Stomach (tissue), 9 donors: ENCODE measurements around the gene FRY. TPM values are rescaled to one million over a fixed set of nuclear protein-coding genes. Genes with fewer than 3 reads are reported as not detected.

ENCODE experiments used
- DNase-seq, 2 donors: peaks; one replicate each; pipeline versions ENCODE4 v3.0.0 to v3.0.0-alpha.2; 2013 to 2019
- H3K27ac ChIP-seq, 5 donors: fragments of 200-600 bp in 4 of 5; sonication (generic) in 4 of 5; one replicate each; pipeline ENCODE4 v1.5.1; 2013 to 2019; ENCODE audit warnings: mild to moderate bottlenecking in 1 of 5, moderate library complexity in 1 of 5
- H3K27me3 ChIP-seq, 3 donors: fragments of 200-600 bp; sonication (generic); one replicate each; pipeline ENCODE4 v1.5.1; 2017 to 2019; ENCODE audit warnings: mixed run types in 1 of 3
- H3K36me3 ChIP-seq, 4 donors: fragments of 200-600 bp; sonication (generic); 1 replicate in 3 of 4; 2 replicates in 1 of 4; pipeline ENCODE4 v1.5.1; 2016 to 2019
- H3K4me1 ChIP-seq, 4 donors: fragments of 200-600 bp; sonication (generic); one replicate each; pipeline ENCODE4 v1.5.1; 2016 to 2019
- H3K4me3 ChIP-seq, 4 donors: fragments of 200-600 bp; sonication (generic) in 3 of 4; one replicate each; pipeline ENCODE4 v1.5.1; 2016 to 2019; ENCODE audit warnings: mild to moderate bottlenecking in 1 of 4
- H3K9me3 ChIP-seq, 4 donors: fragments of 200-600 bp; sonication (generic); one replicate each; pipeline ENCODE4 v1.5.1; 2016 to 2019
- CTCF ChIP-seq, 7 experiments: fragments of 450-650 bp in 4 of 7; fragments of 200-600 bp in 3 of 7; sonication (generic) in 3 of 7; IDR thresholded peaks; one replicate each; pipeline ENCODE4 v1.5.1; 2016 to 2019; ENCODE audit warnings: antibody characterized with exemption in 7 of 7, control low read depth in 2 of 7, mild to moderate bottlenecking in 1 of 7
- EP300 ChIP-seq: sonication (generic); formaldehyde crosslinking; IDR thresholded peaks from one replicate; pipeline ENCODE4 v1.6.1; 2017; ENCODE audit warnings: antibody characterized with exemption
- POLR2A ChIP-seq, 4 donors: fragments of 450-650 bp; IDR thresholded peaks; one replicate each; pipeline ENCODE4 v1.6.1; 2016; ENCODE audit warnings: antibody characterized with exemption in 4 of 4, control low read depth in 2 of 4, mild to moderate bottlenecking in 1 of 4, moderate library complexity in 1 of 4
- POLR2AphosphoS5 ChIP-seq, 3 donors: sonication (generic); formaldehyde crosslinking; IDR thresholded peaks; one replicate each; pipeline ENCODE4 v1.6.1; 2016; ENCODE audit warnings: antibody characterized with exemption in 3 of 3
- WGBS, 5 donors: extraction: QIAGEN DNeasy Blood & Tissue Kit in 3 of 5; methylation state at CpG; one replicate each; pipeline versions ENCODE4 v1.1.5 to v1.1.7; 2013 to 2018; 5-methylcytosine and 5-hydroxymethylcytosine counted together
- intact Hi-C: fragments of 100-400 bp; cut with DNase I; formaldehyde crosslinking; loops from one replicate; pipeline ENCODE4 v1.15.1; 2023; ENCODE audit warnings: low total_unique reads
- polyA plus RNA-seq, 3 donors: library from polyadenylated mRNA; stranded (reverse); fragments of 200-250 nt; gene quantifications; one replicate each; pipeline ENCODE4 v1.2.3, GENCODE V29; 2013
- total RNA-seq, 5 donors: library from RNA; depleted of rRNA; stranded (reverse); fragments of >200 nt; gene quantifications; one replicate each; pipeline versions ENCODE4 v1.1.0 to v1.2.3, GENCODE V29; 2014 to 2016
- donor health status: healthy with polysubstance abuse.
- donor health status: Bipolar disorder and iron deficiency.
- donor health status: healthy.

Gene FRY
- total and polyA plus RNA-seq, 8 donors = 3.5 to 97.1 (median 16.4) TPM

GRCh38 chr13:32107474-32107873 lies 75.9 kb downstream of the FRY start:
- H3K27ac ChIP-seq = no peak overlapping the region
- peaks cover 0 to 10% (median 3%) of the 10 kb centered on the region in 4 donors for H3K4me1 ChIP-seq
- H3K4me3 ChIP-seq = no peak overlapping the region
- WGBS, 5 donors = 17 to 51% (median 37%) methylated on average over 4 of the region's 4 CpGs
- DNase-seq = peak; percentile 16 to 34
- no peaks in the 10 kb centered on the region for H3K27me3 ChIP-seq
- peaks cover 0 to 16% (median 11%) of the 10 kb centered on the region in 4 donors for H3K36me3 ChIP-seq
- H3K9me3 ChIP-seq = no peaks in the 10 kb centered on the region
- no peak for TF ChIP-seq CTCF (IDR thresholded peaks at IDR 0.05)
- peak in 1 of 3 donors; percentile 46 for TF ChIP-seq POLR2AphosphoS5 (IDR thresholded peaks at IDR 0.05)
- intact Hi-C loops = no loop called here

GRCh38 chr13:32107973-32108372 lies 76.4 kb downstream of the FRY start:
- intact Hi-C loops = no loop called here
- WGBS, 5 donors = 71 to 79% (median 75%) methylated on average over 2 of the region's 2 CpGs
- no peak for TF ChIP-seq POLR2AphosphoS5 (IDR thresholded peaks at IDR 0.05)
- TF ChIP-seq EP300 = no peak
- TF ChIP-seq POLR2A (IDR thresholded peaks at IDR 0.05) = no peak
- TF ChIP-seq CTCF (IDR thresholded peaks at IDR 0.05) = no peak
- Histone ChIP-seq H3K9me3 (no peaks in the 10 kb centered on the region), H3K4me1 (peaks cover 0 to 10% (median 3%) of the 10 kb centered on the region in 4 donors), H3K27me3 (no peaks in the 10 kb centered on the region), H3K27ac (no peak overlapping the region), H3K4me3 (no peak overlapping the region), H3K36me3 (peaks cover 0 to 11% (median 8%) of the 10 kb centered on the region in 4 donors)
- DNase-seq = no peak

- no peak for DNase-seq
- intact Hi-C loops = no loop called here
- Histone ChIP-seq H3K9me3 (no peaks in the 10 kb centered on the region), H3K36me3 (no peaks in the 10 kb centered on the region), H3K4me1 (peaks cover 0 to 16% (median 0%) of the 10 kb centered on the region in 4 donors), H3K27me3 (no peaks in the 10 kb centered on the region), H3K27ac (no peak overlapping the region), H3K4me3 (no peak overlapping the region)
- TF ChIP-seq POLR2A (IDR thresholded peaks at IDR 0.05) (no peak), EP300 (no peak), POLR2AphosphoS5 (IDR thresholded peaks at IDR 0.05) (no peak), CTCF (IDR thresholded peaks at IDR 0.05) (no peak)
- WGBS, 5 donors = 74 to 91% (median 81%) methylated on average over 1 of the region's 1 CpG
These were observed 82.0 kb downstream of the FRY start for GRCh38 chr13:32113532-32113931.

GRCh38 chr13:32114284-32114950 lies 82.8 kb downstream of the FRY start:
- H3K36me3 ChIP-seq = no peaks in the 10 kb centered on the region
- intact Hi-C loops = no loop called here
- peak overlapping the region in 1 of 5 donors; percentile 29 for H3K27ac ChIP-seq
- peaks cover 0 to 16% (median 0%) of the 10 kb centered on the region in 4 donors for H3K4me1 ChIP-seq
- DNase-seq = no peak
- no peak overlapping the region for H3K4me3 ChIP-seq
- no peaks in the 10 kb centered on the region for H3K9me3 ChIP-seq
- H3K27me3 ChIP-seq = no peaks in the 10 kb centered on the region
- no peak for TF ChIP-seq EP300
- TF ChIP-seq POLR2A (IDR thresholded peaks at IDR 0.05) = no peak
- no peak for TF ChIP-seq CTCF (IDR thresholded peaks at IDR 0.05)
- TF ChIP-seq POLR2AphosphoS5 (IDR thresholded peaks at IDR 0.05) = no peak
- WGBS, 5 donors = 37 to 54% (median 51%) methylated on average over 5 of the region's 5 CpGs
